IPS-15b (cell line): ENCODE data around the gene LPAR3.

Experiments
- H3K27me3 ChIP-seq: one replicate; pipeline ENCODE4 v1.6.1; 2013; ENCODE audit warnings: low read length; ENCODE audit not compliant: control insufficient read depth, insufficient read depth
- H3K36me3 ChIP-seq: one replicate; pipeline ENCODE4 v1.6.1; 2013; ENCODE audit warnings: low read length; ENCODE audit not compliant: control insufficient read depth, insufficient read depth
- H3K4me1 ChIP-seq: one replicate; pipeline ENCODE4 v1.6.1; 2013; ENCODE audit warnings: mild to moderate bottlenecking, low read length; ENCODE audit not compliant: control insufficient read depth, insufficient read depth
- H3K4me3 ChIP-seq: one replicate; pipeline ENCODE4 v1.5.1; 2013; ENCODE audit warnings: low read depth, low read length
- H3K9ac ChIP-seq: one replicate; pipeline ENCODE4 v1.6.1; 2013; ENCODE audit warnings: low read depth, mild to moderate bottlenecking, low read length
- H3K9me3 ChIP-seq: one replicate; pipeline ENCODE4 v1.6.1; 2013; ENCODE audit warnings: mild to moderate bottlenecking, low read length; ENCODE audit not compliant: control insufficient read depth, insufficient read depth

Gene LPAR3

GRCh38 chr1:84803604-84804003 is 89.4 kb downstream of the LPAR3 start:
- H3K9ac ChIP-seq, result no peak overlapping the region
- H3K4me3 ChIP-seq, result no peak overlapping the region
- no peaks in the 10 kb centered on the region for H3K4me1 ChIP-seq
- no peaks in the 10 kb centered on the region for H3K27me3 ChIP-seq
- H3K9me3 ChIP-seq, result no peaks in the 10 kb centered on the region
- H3K36me3 ChIP-seq, result no peaks in the 10 kb centered on the region

- Histone ChIP-seq H3K9ac (no peak overlapping the region), H3K4me1 (no peaks in the 10 kb centered on the region), H3K36me3 (no peaks in the 10 kb centered on the region), H3K27me3 (no peaks in the 10 kb centered on the region), H3K9me3 (no peaks in the 10 kb centered on the region), H3K4me3 (no peak overlapping the region)
Measured at GRCh38 chr1:84802567-84803232, 90.3 kb downstream of the LPAR3 start.

DNA sequence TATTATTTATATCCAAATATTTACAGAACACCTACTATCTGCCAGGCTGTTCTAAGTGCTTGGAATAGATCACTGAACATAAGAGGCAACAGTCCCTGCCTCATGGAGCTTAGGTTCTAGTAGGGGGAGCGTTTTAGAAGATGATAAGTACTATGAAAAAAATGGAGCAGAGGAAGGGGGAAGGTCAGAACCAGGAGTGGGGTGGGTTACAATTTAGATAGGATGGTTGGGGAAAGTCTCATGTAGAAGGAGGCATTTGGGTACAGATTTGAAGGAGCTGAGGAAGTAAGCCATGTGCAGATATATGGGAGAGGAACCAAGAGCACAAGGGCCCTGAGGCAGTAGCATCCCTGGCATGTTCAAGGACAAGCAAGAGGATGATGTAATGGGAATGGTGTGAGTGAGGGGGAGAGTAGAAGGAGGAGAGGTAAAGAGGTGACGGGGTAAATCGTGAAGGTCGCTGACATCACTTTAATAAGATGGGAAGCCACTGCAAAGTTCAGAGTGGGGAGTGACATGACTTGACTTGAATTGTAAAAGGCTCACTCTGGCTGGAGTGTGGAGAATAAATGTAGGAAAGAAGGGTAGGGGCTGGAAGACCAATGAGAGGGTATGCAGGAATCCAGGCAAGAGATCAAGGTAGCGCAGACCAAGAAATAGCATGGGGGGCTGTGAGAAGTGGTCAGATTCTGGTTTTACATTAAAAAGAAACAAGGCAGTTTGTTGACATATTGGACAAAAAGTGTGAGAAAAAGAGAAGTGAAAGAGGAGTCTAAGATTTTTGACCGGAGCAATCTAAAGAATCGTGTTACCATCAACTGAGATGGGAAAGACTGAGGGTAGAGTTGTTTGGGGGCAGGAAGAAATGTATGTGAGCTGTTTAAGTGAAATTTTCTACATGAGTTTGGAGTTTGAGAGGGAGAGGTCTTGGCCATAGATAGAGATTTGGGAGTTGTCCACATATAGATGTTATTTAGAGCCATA is 92.6 kb downstream of the LPAR3 start:
- Histone ChIP-seq H3K36me3 (no peaks in the 10 kb centered on the region), H3K27me3 (no peaks in the 10 kb centered on the region), H3K4me3 (no peak overlapping the region), H3K4me1 (no peaks in the 10 kb centered on the region), H3K9me3 (no peaks in the 10 kb centered on the region), H3K9ac (no peak overlapping the region)

GRCh38 chr1:84797603-84798002 is 95.4 kb downstream of the LPAR3 start:
- Histone ChIP-seq H3K9ac (no peak overlapping the region), H3K36me3 (no peaks in the 10 kb centered on the region), H3K4me1 (no peaks in the 10 kb centered on the region), H3K9me3 (no peaks in the 10 kb centered on the region), H3K27me3 (no peaks in the 10 kb centered on the region), H3K4me3 (no peak overlapping the region)

DNA sequence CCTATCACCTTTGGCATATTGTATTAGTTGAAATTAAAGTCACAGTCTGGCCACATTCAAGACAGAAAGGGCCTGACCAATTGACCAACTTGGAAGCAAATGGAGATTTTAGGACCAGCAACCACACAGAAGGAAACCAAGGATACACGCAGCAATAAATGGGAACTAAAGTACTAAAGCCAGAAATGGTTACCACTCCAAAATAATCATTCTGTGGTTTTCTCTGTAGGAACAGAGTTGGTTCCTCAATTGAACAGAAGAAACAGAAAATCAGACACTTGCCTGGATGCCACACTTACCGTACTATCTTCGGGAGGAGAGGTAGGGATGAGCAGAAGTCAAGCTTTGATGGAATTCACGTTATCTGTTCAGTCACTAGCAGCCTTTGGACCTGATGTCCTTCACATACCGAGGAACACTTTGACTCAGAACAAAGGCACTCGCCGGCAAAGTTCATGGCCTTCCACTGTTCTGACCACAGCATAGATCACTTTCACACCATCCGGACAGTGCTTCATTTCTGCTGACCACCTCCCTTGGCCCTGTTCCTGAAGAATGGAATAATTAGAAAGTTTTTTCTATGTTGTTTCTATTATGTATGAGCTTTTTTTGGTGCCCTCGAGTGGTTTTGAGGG is 96.9 kb downstream of the LPAR3 start:
- H3K4me3 ChIP-seq, result no peak overlapping the region
- H3K4me1 ChIP-seq, result no peaks in the 10 kb centered on the region
- H3K27me3 ChIP-seq, result no peaks in the 10 kb centered on the region
- H3K9ac ChIP-seq, result no peak overlapping the region
- H3K9me3 ChIP-seq, result no peaks in the 10 kb centered on the region
- no peaks in the 10 kb centered on the region for H3K36me3 ChIP-seq

DNA sequence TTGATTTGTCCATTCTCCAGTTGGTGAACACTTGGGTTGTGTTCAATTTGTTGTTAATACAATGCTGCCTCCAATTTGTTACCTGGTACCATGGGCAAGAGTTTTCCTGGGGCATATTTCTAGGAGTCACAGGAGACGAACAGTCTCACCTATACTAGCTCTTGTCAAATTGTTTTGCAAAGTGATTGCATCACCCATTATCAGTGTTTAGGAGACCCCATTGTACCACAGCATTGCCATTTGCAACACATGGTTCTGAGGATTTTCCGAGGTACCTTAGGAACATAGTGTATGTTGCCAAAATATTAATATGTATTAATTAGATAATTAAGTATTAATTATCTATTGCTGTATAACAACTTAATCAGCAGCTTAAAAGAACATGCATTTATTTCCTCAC is 97.8 kb downstream of the LPAR3 start:
- H3K9ac ChIP-seq, result no peak overlapping the region
- H3K9me3 ChIP-seq, result no peaks in the 10 kb centered on the region
- no peaks in the 10 kb centered on the region for H3K36me3 ChIP-seq
- H3K4me3 ChIP-seq, result no peak overlapping the region
- no peaks in the 10 kb centered on the region for H3K4me1 ChIP-seq
- H3K27me3 ChIP-seq, result no peaks in the 10 kb centered on the region

DNA sequence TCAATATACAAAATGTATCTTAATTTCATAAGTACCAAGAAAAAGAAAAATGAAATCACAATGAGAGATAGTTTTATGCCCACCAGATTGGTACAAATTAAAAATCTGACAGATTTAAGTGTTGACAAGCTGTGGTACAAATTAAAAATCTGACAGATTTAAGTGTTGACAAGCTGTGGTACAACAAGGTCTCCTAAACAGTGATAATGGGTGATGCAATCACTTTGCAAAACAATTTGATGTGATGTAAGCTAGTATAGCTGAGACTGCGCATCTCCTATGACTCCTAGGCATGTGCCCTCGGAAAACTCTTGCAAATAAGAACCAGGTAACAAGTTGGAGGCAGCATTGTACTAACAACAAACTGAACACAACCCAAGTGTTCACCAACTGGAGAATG is 100.6 kb downstream of the LPAR3 start:
- H3K36me3 ChIP-seq, result no peaks in the 10 kb centered on the region
- no peaks in the 10 kb centered on the region for H3K4me1 ChIP-seq
- no peak overlapping the region for H3K9ac ChIP-seq
- no peaks in the 10 kb centered on the region for H3K9me3 ChIP-seq
- no peak overlapping the region for H3K4me3 ChIP-seq
- no peaks in the 10 kb centered on the region for H3K27me3 ChIP-seq

DNA sequence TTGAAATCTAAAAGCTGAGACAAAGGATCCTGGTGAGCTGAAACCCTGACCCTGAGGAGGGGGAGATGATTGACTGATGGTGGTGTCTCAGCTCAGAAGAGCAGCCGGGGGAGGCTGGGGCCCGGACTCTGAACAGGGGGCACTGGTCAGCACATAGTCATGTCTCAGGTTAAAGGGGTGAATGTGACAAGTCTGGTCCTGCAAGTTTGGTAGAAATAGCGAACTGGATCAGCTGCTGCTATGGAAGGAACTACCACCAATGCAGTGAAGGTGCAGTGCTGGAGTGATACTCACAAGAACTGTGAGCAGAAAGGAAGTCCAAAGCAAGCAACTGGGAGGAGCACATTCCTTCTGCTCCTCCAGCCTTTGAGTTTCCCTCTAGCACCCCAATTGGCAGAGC is 104.0 kb downstream of the LPAR3 start:
- no peak overlapping the region for H3K9ac ChIP-seq
- no peaks in the 10 kb centered on the region for H3K4me1 ChIP-seq
- H3K4me3 ChIP-seq, result no peak overlapping the region
- no peaks in the 10 kb centered on the region for H3K36me3 ChIP-seq
- no peaks in the 10 kb centered on the region for H3K9me3 ChIP-seq
- H3K27me3 ChIP-seq, result no peaks in the 10 kb centered on the region

GRCh38 chr1:84785271-84786036 is 107.6 kb downstream of the LPAR3 start:
- H3K27me3 ChIP-seq, result no peaks in the 10 kb centered on the region
- no peak overlapping the region for H3K4me3 ChIP-seq
- H3K4me1 ChIP-seq, result peaks cover 5% of the 10 kb centered on the region
- H3K36me3 ChIP-seq, result no peaks in the 10 kb centered on the region
- no peaks in the 10 kb centered on the region for H3K9me3 ChIP-seq
- no peak overlapping the region for H3K9ac ChIP-seq

GRCh38 chr1:84782881-84783280 is 110.1 kb downstream of the LPAR3 start:
- peaks cover 5% of the 10 kb centered on the region for H3K4me1 ChIP-seq
- no peaks in the 10 kb centered on the region for H3K9me3 ChIP-seq
- no peak overlapping the region for H3K4me3 ChIP-seq
- H3K36me3 ChIP-seq, result no peaks in the 10 kb centered on the region
- H3K9ac ChIP-seq, result no peak overlapping the region
- no peaks in the 10 kb centered on the region for H3K27me3 ChIP-seq
